ENCODE data around the gene NELL2.

NELL2 gene

DNA sequence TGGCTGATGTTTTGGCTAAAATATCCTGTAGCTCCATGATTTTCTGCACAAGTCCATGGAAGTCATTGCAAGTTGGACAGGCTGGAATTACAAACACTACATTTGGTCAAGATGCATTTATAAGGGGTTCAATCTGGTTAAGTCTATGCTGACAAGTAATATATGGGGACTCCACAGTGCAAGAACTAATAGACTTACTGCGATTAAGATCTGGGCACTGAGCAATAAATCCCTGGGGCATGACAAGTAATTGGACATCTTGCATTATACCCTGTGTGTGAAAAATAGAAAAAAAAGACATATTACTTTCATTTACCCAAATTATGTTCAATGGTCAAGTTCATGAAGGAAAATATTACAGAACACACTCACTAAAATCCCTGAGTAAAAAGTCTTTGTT is 99.1 kb downstream of the NELL2 start:
- WGBS, 2 donors (ENCODE audit: extremely low coverage in 2 of 2, insufficient read length in 2 of 2, insufficient replicate concordance in 1 of 2) = no CpG with 5 or more reads among the region's 1 CpG
- no peak overlapping the region for H2BK15ac ChIP-seq (ENCODE audit: low read length)
- no peak overlapping the region for H2BK120ac ChIP-seq (ENCODE audit: low read depth, low read length)
- no peak overlapping the region for H2BK5ac ChIP-seq (ENCODE audit: low read length)
- no peak overlapping the region for H2AFZ ChIP-seq (ENCODE audit: low read length)
- H3K18ac ChIP-seq (ENCODE audit: low read length) = no peak overlapping the region
- no peak for DNase-seq (ENCODE audit: low spot score)
- no peak overlapping the region for H2AK5ac ChIP-seq (ENCODE audit: low read depth, low read length)
- no peak overlapping the region for H3K4me2 ChIP-seq (ENCODE audit: insufficient read depth, low read length, poor library complexity, severe bottlenecking)
- H4K8ac ChIP-seq (ENCODE audit: low read depth, low read length) = no peak overlapping the region
- H4K91ac ChIP-seq (ENCODE audit: low read depth, low read length, poor library complexity) = no peak overlapping the region
- H3K4me3 ChIP-seq (ENCODE audit: low read length in 2 of 2) = no peak overlapping the region
- H3K23ac ChIP-seq (ENCODE audit: low read depth, low read length, poor library complexity) = no peak overlapping the region
- H3K14ac ChIP-seq (ENCODE audit: low read length) = no peak overlapping the region
- H3K9ac ChIP-seq (ENCODE audit: low read depth, low read length, poor library complexity) = no peak overlapping the region
- no peak overlapping the region for H3K27ac ChIP-seq (replicated peaks; ENCODE audit: low read length)
- no peak overlapping the region for H2BK12ac ChIP-seq (ENCODE audit: low read length)
- H3K9me3 ChIP-seq (replicated peaks in 1 of 2; ENCODE audit: control insufficient read depth in 2 of 2, insufficient read depth in 1 of 2, low read depth in 1 of 2, low read length in 2 of 2) = peaks cover 0 to 46% of the 10 kb centered on the region in 2 donors
- no peaks in the 10 kb centered on the region for H3K79me1 ChIP-seq (ENCODE audit: low read depth, low read length)
- H3K36me3 ChIP-seq (replicated peaks in 1 of 2; ENCODE audit: control insufficient read depth in 2 of 2, insufficient read depth in 2 of 2, low read length in 2 of 2) = peaks cover 5 to 73% of the 10 kb centered on the region in 2 donors
- no peaks in the 10 kb centered on the region for H3K27me3 ChIP-seq (ENCODE audit: control insufficient read depth in 3 of 3, insufficient read depth in 3 of 3, low read depth in 1 of 3, low read length in 3 of 3)
- H3K4ac ChIP-seq (ENCODE audit: low read length) = no peak overlapping the region
- peaks cover 2 to 18% of the 10 kb centered on the region in 2 donors for H3K4me1 ChIP-seq (ENCODE audit: control insufficient read depth in 2 of 2, insufficient read depth in 1 of 2, low read depth in 1 of 2, low read length in 2 of 2)

DNA sequence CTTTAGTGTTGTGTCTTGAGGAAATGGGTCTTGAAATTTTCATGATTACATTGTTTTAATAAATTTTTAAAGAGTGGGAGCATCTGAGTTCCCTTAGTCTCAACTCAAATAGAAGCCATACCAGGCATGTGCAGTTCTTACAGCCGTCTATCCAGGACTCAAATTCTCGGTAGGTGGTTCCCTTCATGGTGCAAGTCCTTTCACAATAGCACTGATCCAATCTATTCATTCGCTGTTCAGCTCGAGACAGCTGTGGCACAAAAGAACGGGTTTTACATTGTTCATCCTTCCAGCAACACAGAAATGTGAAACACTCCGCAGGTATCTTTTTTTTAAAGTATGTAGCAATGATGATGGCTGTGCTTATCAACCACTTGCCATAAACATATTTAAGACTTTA is 100.2 kb downstream of the NELL2 start:
- no peak overlapping the region for H3K27ac ChIP-seq (replicated peaks; ENCODE audit: low read length)
- no peak overlapping the region for H3K4me3 ChIP-seq (ENCODE audit: low read length in 2 of 2)
- H3K9me3 ChIP-seq (replicated peaks in 1 of 2; ENCODE audit: control insufficient read depth in 2 of 2, insufficient read depth in 1 of 2, low read depth in 1 of 2, low read length in 2 of 2) = peaks cover 0 to 35% of the 10 kb centered on the region in 2 donors
- H2BK15ac ChIP-seq (ENCODE audit: low read length) = no peak overlapping the region
- H3K4me1 ChIP-seq (ENCODE audit: control insufficient read depth in 2 of 2, insufficient read depth in 1 of 2, low read depth in 1 of 2, low read length in 2 of 2) = peaks cover 5 to 18% of the 10 kb centered on the region in 2 donors
- H3K27me3 ChIP-seq (ENCODE audit: control insufficient read depth in 3 of 3, insufficient read depth in 3 of 3, low read depth in 1 of 3, low read length in 3 of 3) = no peaks in the 10 kb centered on the region
- no peak overlapping the region for H3K4me2 ChIP-seq (ENCODE audit: insufficient read depth, low read length, poor library complexity, severe bottlenecking)
- peaks cover 5 to 85% of the 10 kb centered on the region in 2 donors for H3K36me3 ChIP-seq (replicated peaks in 1 of 2; ENCODE audit: control insufficient read depth in 2 of 2, insufficient read depth in 2 of 2, low read length in 2 of 2)
- no peak overlapping the region for H2BK12ac ChIP-seq (ENCODE audit: low read length)
- no peak overlapping the region for H3K18ac ChIP-seq (ENCODE audit: low read length)
- no CpG with 5 or more reads among the region's 6 CpGs for WGBS, 2 donors (ENCODE audit: extremely low coverage in 2 of 2, insufficient read length in 2 of 2, insufficient replicate concordance in 1 of 2)
- H2BK120ac ChIP-seq (ENCODE audit: low read depth, low read length) = no peak overlapping the region
- no peak overlapping the region for H3K9ac ChIP-seq (ENCODE audit: low read depth, low read length, poor library complexity)
- H4K8ac ChIP-seq (ENCODE audit: low read depth, low read length) = no peak overlapping the region
- H4K91ac ChIP-seq (ENCODE audit: low read depth, low read length, poor library complexity) = no peak overlapping the region
- no peak overlapping the region for H2BK5ac ChIP-seq (ENCODE audit: low read length)
- H3K4ac ChIP-seq (ENCODE audit: low read length) = no peak overlapping the region
- H2AFZ ChIP-seq (ENCODE audit: low read length) = no peak overlapping the region
- H2AK5ac ChIP-seq (ENCODE audit: low read depth, low read length) = no peak overlapping the region
- H3K14ac ChIP-seq (ENCODE audit: low read length) = no peak overlapping the region
- H3K23ac ChIP-seq (ENCODE audit: low read depth, low read length, poor library complexity) = no peak overlapping the region
- peak; percentile 72 for DNase-seq (ENCODE audit: low spot score)
- no peaks in the 10 kb centered on the region for H3K79me1 ChIP-seq (ENCODE audit: low read depth, low read length)

DNA sequence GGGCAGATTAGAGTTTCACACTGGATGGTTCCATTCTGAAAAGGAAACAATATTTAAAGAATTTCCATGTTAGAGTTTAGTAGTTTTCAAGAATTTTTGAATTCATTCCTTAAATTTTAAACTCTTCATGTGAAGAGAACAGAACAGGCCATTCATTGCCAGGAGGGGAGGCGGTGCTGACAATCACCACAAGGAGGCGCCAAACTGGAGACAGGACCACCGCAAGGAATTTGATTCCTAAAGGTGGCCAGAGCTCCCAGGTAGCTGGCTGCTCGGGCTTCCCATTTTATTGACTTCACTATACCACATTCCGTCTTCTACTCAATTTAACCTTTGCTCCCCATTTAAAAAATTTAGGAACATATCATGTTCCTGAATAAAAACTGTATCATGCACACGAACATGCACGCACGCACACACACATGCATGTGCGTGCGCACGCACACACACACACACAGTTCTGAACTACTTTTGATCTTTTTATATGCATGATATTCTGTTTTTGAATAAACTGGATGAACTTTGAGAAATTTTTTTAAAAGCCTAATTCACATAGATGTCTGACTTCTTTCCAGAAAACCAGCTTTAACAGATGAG is 101.2 kb downstream of the NELL2 start:
- H2BK120ac ChIP-seq (ENCODE audit: low read depth, low read length) = no peak overlapping the region
- H3K36me3 ChIP-seq (replicated peaks in 1 of 2; ENCODE audit: control insufficient read depth in 2 of 2, insufficient read depth in 2 of 2, low read length in 2 of 2) = peaks cover 5 to 93% of the 10 kb centered on the region in 2 donors
- no peak overlapping the region for H2AK5ac ChIP-seq (ENCODE audit: low read depth, low read length)
- H3K4me3 ChIP-seq (ENCODE audit: low read length in 2 of 2) = no peak overlapping the region
- no CpG with 5 or more reads among the region's 11 CpGs for WGBS, 2 donors (ENCODE audit: extremely low coverage in 2 of 2, insufficient read length in 2 of 2, insufficient replicate concordance in 1 of 2)
- no peak overlapping the region for H2BK5ac ChIP-seq (ENCODE audit: low read length)
- H2BK15ac ChIP-seq (ENCODE audit: low read length) = no peak overlapping the region
- peaks cover 6 to 18% of the 10 kb centered on the region in 2 donors for H3K4me1 ChIP-seq (ENCODE audit: control insufficient read depth in 2 of 2, insufficient read depth in 1 of 2, low read depth in 1 of 2, low read length in 2 of 2)
- H3K9ac ChIP-seq (ENCODE audit: low read depth, low read length, poor library complexity) = no peak overlapping the region
- H3K23ac ChIP-seq (ENCODE audit: low read depth, low read length, poor library complexity) = no peak overlapping the region
- no peak overlapping the region for H3K18ac ChIP-seq (ENCODE audit: low read length)
- no peak overlapping the region for H2AFZ ChIP-seq (ENCODE audit: low read length)
- no peak overlapping the region for H4K8ac ChIP-seq (ENCODE audit: low read depth, low read length)
- peak; percentile 45 for DNase-seq (ENCODE audit: low spot score)
- no peaks in the 10 kb centered on the region for H3K79me1 ChIP-seq (ENCODE audit: low read depth, low read length)
- no peak overlapping the region for H3K14ac ChIP-seq (ENCODE audit: low read length)
- H3K4ac ChIP-seq (ENCODE audit: low read length) = no peak overlapping the region
- H4K91ac ChIP-seq (ENCODE audit: low read depth, low read length, poor library complexity) = no peak overlapping the region
- H3K27ac ChIP-seq (replicated peaks; ENCODE audit: low read length) = no peak overlapping the region
- H2BK12ac ChIP-seq (ENCODE audit: low read length) = no peak overlapping the region
- H3K4me2 ChIP-seq (ENCODE audit: insufficient read depth, low read length, poor library complexity, severe bottlenecking) = no peak overlapping the region
- H3K27me3 ChIP-seq (ENCODE audit: control insufficient read depth in 3 of 3, insufficient read depth in 3 of 3, low read depth in 1 of 3, low read length in 3 of 3) = no peaks in the 10 kb centered on the region
- peaks cover 0 to 27% of the 10 kb centered on the region in 2 donors for H3K9me3 ChIP-seq (replicated peaks in 1 of 2; ENCODE audit: control insufficient read depth in 2 of 2, insufficient read depth in 1 of 2, low read depth in 1 of 2, low read length in 2 of 2)

DNA sequence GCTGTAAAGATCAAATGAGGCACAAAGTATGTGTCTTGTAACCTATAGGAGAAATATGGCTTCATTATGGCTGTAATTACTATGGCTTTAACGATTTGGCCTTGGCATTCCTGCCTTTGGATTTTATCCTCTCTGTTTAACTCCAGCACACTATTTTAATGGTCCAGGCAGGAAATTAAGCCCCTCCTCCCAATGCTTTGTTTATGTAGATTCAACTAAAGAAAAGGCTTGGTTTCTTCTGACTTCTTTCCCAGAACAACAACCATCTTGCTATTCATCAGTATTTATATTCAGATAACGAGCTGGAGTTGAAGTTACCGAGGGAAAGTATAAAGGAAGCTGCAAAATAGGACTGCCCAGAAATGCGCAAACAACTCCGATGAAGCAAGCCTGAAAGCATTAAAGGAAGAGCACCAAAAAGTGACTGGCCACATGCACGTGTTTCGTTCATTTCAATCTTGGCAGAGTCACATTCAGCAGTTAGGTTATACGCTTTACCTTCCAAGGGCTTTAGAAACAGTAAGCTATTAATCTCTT is 104.6 kb downstream of the NELL2 start:
- Histone ChIP-seq H3K9ac (ENCODE audit: low read depth, low read length, poor library complexity) (no peak overlapping the region), H3K14ac (ENCODE audit: low read length) (no peak overlapping the region), H2AFZ (ENCODE audit: low read length) (no peak overlapping the region), H3K4me3 (ENCODE audit: low read length in 2 of 2) (no peak overlapping the region), H2BK12ac (ENCODE audit: low read length) (no peak overlapping the region), H2BK5ac (ENCODE audit: low read length) (no peak overlapping the region), H3K18ac (ENCODE audit: low read length) (no peak overlapping the region), H3K27me3 (ENCODE audit: control insufficient read depth in 3 of 3, insufficient read depth in 3 of 3, low read depth in 1 of 3, low read length in 3 of 3) (no peaks in the 10 kb centered on the region), H2BK120ac (ENCODE audit: low read depth, low read length) (no peak overlapping the region), H3K27ac (replicated peaks; ENCODE audit: low read length) (peak overlapping the region; percentile 51), H3K79me1 (ENCODE audit: low read depth, low read length) (no peaks in the 10 kb centered on the region), H3K4me2 (ENCODE audit: insufficient read depth, low read length, poor library complexity, severe bottlenecking) (no peak overlapping the region), H3K4me1 (ENCODE audit: control insufficient read depth in 2 of 2, insufficient read depth in 1 of 2, low read depth in 1 of 2, low read length in 2 of 2) (peaks cover 8 to 13% of the 10 kb centered on the region in 2 donors), H3K36me3 (replicated peaks in 1 of 2; ENCODE audit: control insufficient read depth in 2 of 2, insufficient read depth in 2 of 2, low read length in 2 of 2) (peaks cover 0 to 90% of the 10 kb centered on the region in 2 donors), H4K91ac (ENCODE audit: low read depth, low read length, poor library complexity) (no peak overlapping the region), H3K23ac (ENCODE audit: low read depth, low read length, poor library complexity) (no peak overlapping the region), H4K8ac (ENCODE audit: low read depth, low read length) (no peak overlapping the region), H3K4ac (ENCODE audit: low read length) (no peak overlapping the region), H2BK15ac (ENCODE audit: low read length) (no peak overlapping the region), H2AK5ac (ENCODE audit: low read depth, low read length) (no peak overlapping the region), H3K9me3 (replicated peaks in 1 of 2; ENCODE audit: control insufficient read depth in 2 of 2, insufficient read depth in 1 of 2, low read depth in 1 of 2, low read length in 2 of 2) (peaks cover 0 to 10% of the 10 kb centered on the region in 2 donors)
- DNase-seq (ENCODE audit: low spot score) = no peak
- no CpG with 5 or more reads among the region's 8 CpGs for WGBS, 2 donors (ENCODE audit: extremely low coverage in 2 of 2, insufficient read length in 2 of 2, insufficient replicate concordance in 1 of 2)
